Measurements from ENCODE around the gene TMEM154. TPM values are rescaled to one million over a fixed set of nuclear protein-coding genes. Genes with fewer than 3 reads are reported as not detected.

TMEM154 gene
- total RNA-seq, 4 donors from 2014 or later, result 0.38 to 1.3 (median 1.0) TPM

DNA sequence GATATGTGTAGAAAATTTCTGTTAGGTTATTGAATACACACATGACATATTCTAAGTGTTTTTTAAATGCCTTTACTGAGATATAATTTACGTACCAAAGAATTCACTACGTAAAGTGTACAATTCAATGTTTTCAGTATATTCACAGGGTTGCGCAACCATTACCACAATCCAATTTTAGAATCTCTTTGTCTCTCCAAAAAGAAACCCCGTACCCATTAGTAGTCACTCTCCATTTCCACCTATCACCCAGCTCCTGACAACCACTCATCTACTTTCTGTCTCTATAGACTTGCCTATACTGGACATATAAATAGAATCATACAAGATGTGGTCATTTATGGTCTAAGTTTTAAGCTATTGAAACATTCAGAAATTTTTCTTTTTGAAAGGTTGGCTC, 90.9 kb downstream of the TMEM154 start:
- TF ChIP-seq, protein P1, sequence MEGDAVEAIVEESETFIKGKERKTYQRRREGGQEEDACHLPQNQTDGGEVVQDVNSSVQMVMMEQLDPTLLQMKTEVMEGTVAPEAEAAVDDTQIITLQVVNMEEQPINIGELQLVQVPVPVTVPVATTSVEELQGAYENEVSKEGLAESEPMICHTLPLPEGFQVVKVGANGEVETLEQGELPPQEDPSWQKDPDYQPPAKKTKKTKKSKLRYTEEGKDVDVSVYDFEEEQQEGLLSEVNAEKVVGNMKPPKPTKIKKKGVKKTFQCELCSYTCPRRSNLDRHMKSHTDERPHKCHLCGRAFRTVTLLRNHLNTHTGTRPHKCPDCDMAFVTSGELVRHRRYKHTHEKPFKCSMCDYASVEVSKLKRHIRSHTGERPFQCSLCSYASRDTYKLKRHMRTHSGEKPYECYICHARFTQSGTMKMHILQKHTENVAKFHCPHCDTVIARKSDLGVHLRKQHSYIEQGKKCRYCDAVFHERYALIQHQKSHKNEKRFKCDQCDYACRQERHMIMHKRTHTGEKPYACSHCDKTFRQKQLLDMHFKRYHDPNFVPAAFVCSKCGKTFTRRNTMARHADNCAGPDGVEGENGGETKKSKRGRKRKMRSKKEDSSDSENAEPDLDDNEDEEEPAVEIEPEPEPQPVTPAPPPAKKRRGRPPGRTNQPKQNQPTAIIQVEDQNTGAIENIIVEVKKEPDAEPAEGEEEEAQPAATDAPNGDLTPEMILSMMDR (IDR thresholded peaks at IDR 0.05; ENCODE audit: low read depth), result no peak

- TF ChIP-seq, protein P1 (IDR thresholded peaks at IDR 0.05; ENCODE audit: low read depth), result no peak
Measured at GRCh38 chr4:152587127-152587526, 92.7 kb downstream of the TMEM154 start.

DNA sequence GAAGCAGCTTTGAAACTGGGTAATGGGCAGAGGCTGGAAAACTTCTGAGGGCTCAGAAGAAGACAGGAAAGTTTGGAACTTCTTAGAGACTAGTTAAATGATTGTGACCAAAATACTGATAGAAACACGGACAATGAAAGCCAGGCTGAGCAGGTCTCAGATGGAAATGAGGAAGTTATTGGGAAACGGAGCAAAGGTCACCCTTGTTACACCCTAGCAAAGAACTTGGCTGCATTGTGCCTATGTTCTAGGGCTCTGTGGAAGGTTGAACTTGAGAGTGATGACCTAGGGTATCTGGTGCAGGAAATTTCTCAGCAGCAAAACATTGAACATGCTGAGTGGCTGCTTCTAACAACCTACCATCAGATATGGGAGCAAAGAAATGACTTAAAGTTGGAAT, 93.1 kb downstream of the TMEM154 start:
- TF ChIP-seq, protein P1 (IDR thresholded peaks at IDR 0.05; ENCODE audit: low read depth), result no peak

- TF ChIP-seq, protein P1 (IDR thresholded peaks at IDR 0.05; ENCODE audit: low read depth), result no peak
Measured at GRCh38 chr4:152585023-152585441, 94.8 kb downstream of the TMEM154 start.

GRCh38 chr4:152581536-152582160, 98.1 kb downstream of the TMEM154 start:
- TF ChIP-seq, protein P1 (IDR thresholded peaks at IDR 0.05; ENCODE audit: low read depth), result no peak

GRCh38 chr4:152579916-152580315, 99.9 kb downstream of the TMEM154 start:
- TF ChIP-seq, protein P1 (IDR thresholded peaks at IDR 0.05; ENCODE audit: low read depth), result no peak

DNA sequence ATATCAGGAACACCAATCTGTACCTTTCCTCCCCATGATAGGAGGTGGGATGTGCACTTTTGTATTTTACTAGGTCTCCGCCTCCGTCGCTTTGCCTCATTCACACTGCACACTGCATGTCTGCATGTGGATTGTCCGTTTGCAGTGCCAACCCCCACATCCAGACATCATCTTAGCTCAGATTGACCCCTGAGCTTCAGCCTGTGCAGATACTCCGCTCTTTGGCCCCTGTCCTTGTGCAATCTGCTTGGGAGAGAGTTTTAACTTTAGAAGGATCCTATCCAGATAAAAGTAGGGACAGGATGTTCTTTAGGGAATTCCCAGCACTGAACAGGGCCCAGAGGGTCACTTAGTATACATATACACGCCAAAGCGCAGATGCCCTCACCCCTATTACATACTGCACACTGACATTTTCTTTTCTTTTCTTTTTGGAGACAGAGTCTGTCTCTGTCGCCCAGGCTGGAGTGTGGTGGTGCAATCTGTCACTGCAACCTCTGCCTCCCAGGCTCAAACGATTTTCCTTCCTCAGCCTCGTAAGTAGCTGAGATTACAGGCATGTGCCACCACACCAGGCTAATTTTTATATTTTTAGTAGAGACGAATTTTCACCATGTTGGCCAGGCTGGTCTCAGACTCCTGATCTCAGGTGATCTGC, 100.6 kb downstream of the TMEM154 start:
- TF ChIP-seq, protein P1 (IDR thresholded peaks at IDR 0.05; ENCODE audit: low read depth), result no peak

Data from subcutaneous adipose tissue (tissue), 4 donors.